IMR-90 (cell line): ENCODE data around the gene TCEAL4. TPM values are rescaled to one million over a fixed set of nuclear protein-coding genes. Genes with fewer than 3 reads are reported as not detected.

Experiments
- ATAC-seq: fragments of 200-7000 bp; cut with Tn5 transposase; 2 replicates; pipeline ENCODE4 v1.9.1; 2020; ENCODE audit warnings: low read depth, mild to moderate bottlenecking, moderate library complexity
- BruUV-seq: library from RNA; stranded (reverse); fragments of 400-500 nt; replicated peaks from 2 replicates; lab custom pipeline; 2021; lab: Mats Ljungman, UMichigan
- CTCF ChIA-PET: fragments of 300-600 bp; formaldehyde crosslinking; extraction: SDS; loops from one replicate; lab custom pipeline; 2021; ENCODE audit warnings: antibody characterized with exemption; lab: Yijun Ruan, JAX
- POLR2A ChIA-PET: fragments of 300-600 bp; sonication (Branson Sonifier 250); formaldehyde crosslinking; loops from one replicate; lab custom pipeline; 2022; ENCODE audit warnings: antibody characterized with exemption; ENCODE audit not compliant: unreplicated experiment; lab: Charles Lee
- DNase-seq: peaks from one replicate; pipeline ENCODE4 v3.0.0; 2013
- H2AFZ ChIP-seq: replicated peaks from 2 replicates; pipeline ENCODE3; 2013; ENCODE audit warnings: low read length, mild to moderate bottlenecking; ENCODE audit not compliant: poor library complexity
- H2AK5ac ChIP-seq: 2 replicates; pipeline ENCODE4 v1.6.1; 2013; ENCODE audit warnings: low read depth, low read length, inconsistent platforms
- H2AK9ac ChIP-seq: replicated peaks from 2 replicates; pipeline ENCODE3; 2013; ENCODE audit warnings: mild to moderate bottlenecking, low read depth, low read length, moderate library complexity; ENCODE audit not compliant: poor library complexity
- H2BK120ac ChIP-seq: 2 replicates; pipeline ENCODE4 v1.6.1; 2013; ENCODE audit warnings: low read depth, low read length, inconsistent platforms
- H2BK15ac ChIP-seq: 3 replicates; pipeline ENCODE4 v1.6.1; 2013; ENCODE audit warnings: low read depth, low read length, inconsistent platforms
- H2BK20ac ChIP-seq: 2 replicates; pipeline ENCODE4 v1.6.1; 2013; ENCODE audit warnings: low read depth, mild to moderate bottlenecking, inconsistent platforms, low read length, moderate library complexity
- H2BK5ac ChIP-seq: 2 replicates; pipeline ENCODE4 v1.6.1; 2013; ENCODE audit warnings: mild to moderate bottlenecking, low read depth, low read length, inconsistent platforms; ENCODE audit not compliant: poor library complexity, severe bottlenecking
- H3K14ac ChIP-seq: replicated peaks from 2 replicates; pipeline ENCODE4 v1.6.1; 2013; ENCODE audit warnings: low read depth, low read length, inconsistent platforms
- H3K18ac ChIP-seq: 2 replicates; pipeline ENCODE4 v1.6.1; 2013; ENCODE audit warnings: low read depth, low read length, control low read depth
- H3K23ac ChIP-seq: 2 replicates; pipeline ENCODE4 v1.6.1; 2013; ENCODE audit warnings: low read depth, low read length, inconsistent platforms
- H3K27ac ChIP-seq: 2 replicates; pipeline ENCODE4 v1.5.1; 2013; ENCODE audit warnings: mild to moderate bottlenecking, control low read depth, low read length; ENCODE audit not compliant: insufficient read depth
- H3K27me3 ChIP-seq: 2 replicates; pipeline ENCODE4 v1.6.1; 2013; ENCODE audit warnings: low read length; ENCODE audit not compliant: control insufficient read depth, insufficient read depth
- H3K36me3 ChIP-seq: 2 replicates; pipeline ENCODE4 v1.6.1; 2013; ENCODE audit warnings: low read length, mixed read lengths; ENCODE audit not compliant: control insufficient read depth, insufficient read depth
- H3K4ac ChIP-seq: 2 replicates; pipeline ENCODE4 v1.6.1; 2013; ENCODE audit warnings: low read depth, low read length, inconsistent platforms
- H3K4me1 ChIP-seq: 2 replicates; pipeline ENCODE4 v1.6.1; 2013; ENCODE audit warnings: low read length, mixed read lengths; ENCODE audit not compliant: control insufficient read depth, insufficient read depth
- H3K4me2 ChIP-seq: 2 replicates; pipeline ENCODE4 v1.6.1; 2013; ENCODE audit warnings: low read depth, mild to moderate bottlenecking, control low read depth, low read length, moderate library complexity
- H3K4me3 ChIP-seq: 2 replicates; pipeline ENCODE4 v1.5.1; 2013; ENCODE audit warnings: low read depth, mild to moderate bottlenecking, control low read depth, low read length, moderate library complexity; ENCODE audit not compliant: insufficient read depth
- H3K56ac ChIP-seq: 2 replicates; pipeline ENCODE4 v1.6.1; 2013; ENCODE audit warnings: low read length, inconsistent platforms; ENCODE audit not compliant: insufficient read depth; ENCODE audit errors: extremely low read depth
- H3K79me1 ChIP-seq, 2 experiments: 2 replicates each; pipeline ENCODE4 v1.6.1; 2013; ENCODE audit warnings: low read length in 2 of 2, inconsistent platforms in 1 of 2, low read depth in 1 of 2
- H3K9ac ChIP-seq: 2 replicates; pipeline ENCODE4 v1.6.1; 2013; ENCODE audit warnings: low read depth, low read length, control low read depth
- H3K9me1 ChIP-seq: 2 replicates; pipeline ENCODE4 v1.6.1; 2013; ENCODE audit warnings: low read length, inconsistent platforms; ENCODE audit not compliant: insufficient read depth
- H3K9me3 ChIP-seq: 2 replicates; pipeline ENCODE4 v1.6.1; 2013; ENCODE audit warnings: low read length; ENCODE audit not compliant: control insufficient read depth, insufficient read depth
- H4K20me1 ChIP-seq: 2 replicates; pipeline ENCODE4 v1.6.1; 2013; ENCODE audit warnings: low read length, inconsistent platforms; ENCODE audit not compliant: insufficient read depth
- H4K5ac ChIP-seq: 2 replicates; pipeline ENCODE4 v1.6.1; 2013; ENCODE audit warnings: mild to moderate bottlenecking, low read depth, low read length, control low read depth
- H4K8ac ChIP-seq, 2 experiments: 2 replicates each; pipeline ENCODE4 v1.6.1; 2013; ENCODE audit warnings: low read depth in 2 of 2, low read length in 2 of 2, control low read depth in 1 of 2, inconsistent platforms in 1 of 2
- H4K91ac ChIP-seq: 2 replicates; pipeline ENCODE4 v1.6.1; 2013; ENCODE audit warnings: low read depth, low read length, inconsistent platforms; ENCODE audit not compliant: insufficient read depth
- MAFK ChIP-seq: IDR thresholded peaks from 2 replicates; pipeline ENCODE4 v1.6.1; 2012; ENCODE audit warnings: low read depth, low read length, improper control_type of control experiment
- MAZ ChIP-seq: IDR thresholded peaks from 2 replicates; pipeline ENCODE4 v1.6.1; 2012; ENCODE audit warnings: low read depth, mild to moderate bottlenecking, low read length, improper control_type of control experiment, moderate library complexity, borderline replicate concordance
- NFE2L2 ChIP-seq: fragments of 150-350 bp; IDR thresholded peaks from 2 replicates; pipeline ENCODE4 v1.6.1; 2016; ENCODE audit warnings: low read depth, mild to moderate bottlenecking, low read length
- POLR2A ChIP-seq: IDR thresholded peaks from 2 replicates; pipeline ENCODE4 v1.6.1; 2012; ENCODE audit warnings: mild to moderate bottlenecking, low read depth, low read length
- RAD21 ChIP-seq: IDR thresholded peaks from 2 replicates; pipeline ENCODE4 v1.6.1; 2012; ENCODE audit warnings: low read length, improper control_type of control experiment
- RCOR1 ChIP-seq: IDR thresholded peaks from 2 replicates; pipeline ENCODE4 v1.6.1; 2012; ENCODE audit warnings: mild to moderate bottlenecking, low read length, improper control_type of control experiment; ENCODE audit not compliant: insufficient replicate concordance
- RFX5 ChIP-seq: IDR thresholded peaks from 2 replicates; pipeline ENCODE4 v1.8.0; 2012; ENCODE audit warnings: low read depth, mild to moderate bottlenecking, low read length, moderate library complexity
- SMC3 ChIP-seq: fragments of 150-350 bp; IDR thresholded peaks from 2 replicates; pipeline ENCODE4 v1.6.1; 2016; ENCODE audit warnings: low read depth, mild to moderate bottlenecking, antibody characterized with exemption, low read length, moderate library complexity
- USF2 ChIP-seq: fragments of 150-350 bp; IDR thresholded peaks from 2 replicates; pipeline ENCODE4 v1.6.1; 2017; ENCODE audit warnings: mild to moderate bottlenecking, antibody characterized with exemption, low read length, low read depth
- WGBS, 2 experiments: methylation state at CpG; one replicate each; pipeline versions ENCODE4 v1.1.5 to v1.1.7; 2013; ENCODE audit warnings: missing lambda C conversion rate in 2 of 2; ENCODE audit not compliant: insufficient read length in 1 of 2; ENCODE audit errors: extremely low coverage in 2 of 2; 5-methylcytosine and 5-hydroxymethylcytosine counted together
- dilution Hi-C: fragments of 300-500 bp; cut with HindIII; formaldehyde crosslinking; loops from one replicate; pipeline ENCODE4 v1.14.3; 2018; ENCODE audit warnings: low sequenced_read_pairs; ENCODE audit not compliant: unreplicated experiment
- in situ Hi-C: fragments of 300-500 bp; cut with MboI; formaldehyde crosslinking; loops from 3 replicates; pipeline ENCODE4 v1.14.3; 2019; ENCODE audit warnings: low sequenced_read_pairs, inconsistent platforms, mixed read lengths
- intact Hi-C: fragments of 100-400 bp; cut with micrococcal nuclease; formaldehyde crosslinking; loops from 2 replicates; pipeline ENCODE4 v1.10.0; 2022
- polyA plus RNA-seq, 3 experiments: library from polyadenylated mRNA; depleted of rRNA; stranded (reverse); fragments of >200 nt; gene quantifications; 2 replicates each; pipeline ENCODE4 v1.2.3, GENCODE V29; 2012; ENCODE audit warnings: low replicate concordance in 1 of 3
- total RNA-seq: library from RNA; depleted of rRNA; stranded (reverse); fragments of >200 nt; gene quantifications from 2 replicates; pipeline ENCODE4 v1.2.3, GENCODE V29; 2012
- TF ChIP-seq, protein P1 (sequence below): conservative IDR thresholded peaks from 2 replicates; pipeline ENCODE4 v1.5.1; 2012; ENCODE audit warnings: mild to moderate bottlenecking, low read depth, low read length, improper control_type of control experiment

The TCEAL4 gene
- total and polyA plus RNA-seq, 2 of the 4 experiments (the other 2 are of a cell fraction) = 11.1 to 31.9 TPM

- H3K9me3 ChIP-seq = no peaks in the 10 kb centered on the region
- H3K4me1 ChIP-seq = no peaks in the 10 kb centered on the region
- H3K9me1 ChIP-seq = no peaks in the 10 kb centered on the region
- ATAC-seq (no peak), DNase-seq (peak; percentile 52)
- H3K14ac ChIP-seq = no peak overlapping the region
- no TSS peak for BruUV-seq
- no peak overlapping the region for H3K9ac ChIP-seq
- no peak overlapping the region for H2BK20ac ChIP-seq
- no peak overlapping the region for H3K4me3 ChIP-seq
- ChIA-PET CTCF (interaction anchor here (0.6 kb wide), 1 partner anchor 13 kb away, joined by 4 read pairs; no protein-coding TSS in a partner anchor), POLR2A (no interaction called here)
- no peak overlapping the region for H2AK9ac ChIP-seq
- no peak overlapping the region for H3K18ac ChIP-seq
- no peak overlapping the region for H3K4me2 ChIP-seq
- H3K27me3 ChIP-seq = no peaks in the 10 kb centered on the region
- no peaks in the 10 kb centered on the region for H3K79me1 ChIP-seq
- no peak overlapping the region for H3K56ac ChIP-seq
- no peaks in the 10 kb centered on the region for H4K20me1 ChIP-seq
- no peak overlapping the region for H4K91ac ChIP-seq
- no peak overlapping the region for H3K23ac ChIP-seq
- TF ChIP-seq RFX5 (no peak), RAD21 (no peak), MAZ (no peak), POLR2A (no peak), RCOR1 (no peak), USF2 (no peak), MAFK (no peak), SMC3 (no peak), NFE2L2 (no peak)
- TF ChIP-seq, protein P1, sequence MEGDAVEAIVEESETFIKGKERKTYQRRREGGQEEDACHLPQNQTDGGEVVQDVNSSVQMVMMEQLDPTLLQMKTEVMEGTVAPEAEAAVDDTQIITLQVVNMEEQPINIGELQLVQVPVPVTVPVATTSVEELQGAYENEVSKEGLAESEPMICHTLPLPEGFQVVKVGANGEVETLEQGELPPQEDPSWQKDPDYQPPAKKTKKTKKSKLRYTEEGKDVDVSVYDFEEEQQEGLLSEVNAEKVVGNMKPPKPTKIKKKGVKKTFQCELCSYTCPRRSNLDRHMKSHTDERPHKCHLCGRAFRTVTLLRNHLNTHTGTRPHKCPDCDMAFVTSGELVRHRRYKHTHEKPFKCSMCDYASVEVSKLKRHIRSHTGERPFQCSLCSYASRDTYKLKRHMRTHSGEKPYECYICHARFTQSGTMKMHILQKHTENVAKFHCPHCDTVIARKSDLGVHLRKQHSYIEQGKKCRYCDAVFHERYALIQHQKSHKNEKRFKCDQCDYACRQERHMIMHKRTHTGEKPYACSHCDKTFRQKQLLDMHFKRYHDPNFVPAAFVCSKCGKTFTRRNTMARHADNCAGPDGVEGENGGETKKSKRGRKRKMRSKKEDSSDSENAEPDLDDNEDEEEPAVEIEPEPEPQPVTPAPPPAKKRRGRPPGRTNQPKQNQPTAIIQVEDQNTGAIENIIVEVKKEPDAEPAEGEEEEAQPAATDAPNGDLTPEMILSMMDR = no peak
- no CpG with 5 or more reads among the region's 1 CpG for WGBS, 2 experiments
- no peak overlapping the region for H4K5ac ChIP-seq
- H4K8ac ChIP-seq = no peak overlapping the region
- H3K36me3 ChIP-seq = no peaks in the 10 kb centered on the region
- no peak overlapping the region for H2BK5ac ChIP-seq
- dilution Hi-C loops (no loop called here), in situ Hi-C loops (no loop called here), intact Hi-C loops (no loop called here)
- no peak overlapping the region for H3K4ac ChIP-seq
- H2BK120ac ChIP-seq = no peak overlapping the region
- no peak overlapping the region for H2BK15ac ChIP-seq
- H2AK5ac ChIP-seq = no peak overlapping the region
- H3K27ac ChIP-seq = no peak overlapping the region
- H2AFZ ChIP-seq = no peak overlapping the region
Measured at GRCh38 chrX:103565752-103566151, 19.6 kb upstream of the TCEAL4 start.
